Mammary epithelial cell (primary cell): ENCODE measurements around the gene CD33.

Source experiments
- CTCF ChIP-seq, 2 donors: IDR thresholded peaks in 1 of 2; conservative IDR thresholded peaks in 1 of 2; 2 replicates each; pipeline ENCODE4 v1.5.1; 2011 to 2012; ENCODE audit warnings: inconsistent platforms in 2 of 2, low read length in 2 of 2, mild to moderate bottlenecking in 2 of 2, control low read depth in 1 of 2, low read depth in 1 of 2; ENCODE audit not compliant: insufficient read depth in 1 of 2; ENCODE audit errors: extremely low read depth in 1 of 2
- EZH2 ChIP-seq: IDR thresholded peaks from 2 replicates; pipeline ENCODE4 v1.6.1; 2012; ENCODE audit warnings: low read length, inconsistent platforms, borderline replicate concordance

- TF ChIP-seq CTCF (conservative IDR thresholded peaks at IDR 0.05 in 1 of 2, IDR thresholded peaks at IDR 0.05 in 1 of 2; ENCODE audit: extremely low read depth in 1 of 2, insufficient read depth in 1 of 2, low read depth in 1 of 2, low read length in 2 of 2): no peak
- no peak for TF ChIP-seq EZH2
Measured at GRCh38 chr19:51200071-51200666, 24.7 kb upstream of the CD33 start.
